Hippocampal formation (tissue), 2 donors: Measurements from ENCODE around the gene CDH13.

Source experiments
- DNase-seq, 2 donors: peaks; one replicate each; lab custom pipeline; 2025; lab: John Stamatoyannopoulos, UW

Gene CDH13

DNA sequence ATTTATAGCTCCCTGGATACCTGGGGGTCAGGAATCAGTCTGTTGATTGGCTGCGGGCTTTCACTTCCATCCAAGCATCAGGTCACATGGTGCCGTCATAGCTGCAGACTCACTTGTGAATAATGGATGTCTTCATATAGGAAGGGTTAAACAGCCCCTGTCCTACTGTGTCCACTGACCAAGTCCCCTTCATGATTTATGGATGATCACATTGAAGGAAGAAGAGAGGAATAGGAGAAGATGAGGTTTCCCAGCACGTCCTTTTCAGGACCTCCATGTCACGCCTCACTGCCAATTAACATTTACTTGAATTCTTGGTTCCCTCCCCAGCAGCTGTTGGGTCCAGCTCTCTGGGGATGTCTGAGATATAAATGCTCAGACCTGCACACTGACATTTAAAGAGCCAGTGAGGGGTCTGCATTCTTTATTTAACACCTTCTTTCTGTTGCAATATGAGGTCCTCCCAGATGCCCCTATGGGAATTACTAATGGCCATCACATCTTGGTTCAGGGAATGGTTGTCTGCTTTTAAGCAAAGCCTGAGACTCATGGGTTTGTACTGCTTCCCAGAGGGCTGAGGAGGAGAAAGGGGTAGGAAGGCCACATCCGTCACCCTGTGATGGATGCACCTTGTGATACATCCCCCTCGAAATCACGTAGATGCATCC is 950.4 kb downstream of the CDH13 start:
- no peak for DNase-seq

DNA sequence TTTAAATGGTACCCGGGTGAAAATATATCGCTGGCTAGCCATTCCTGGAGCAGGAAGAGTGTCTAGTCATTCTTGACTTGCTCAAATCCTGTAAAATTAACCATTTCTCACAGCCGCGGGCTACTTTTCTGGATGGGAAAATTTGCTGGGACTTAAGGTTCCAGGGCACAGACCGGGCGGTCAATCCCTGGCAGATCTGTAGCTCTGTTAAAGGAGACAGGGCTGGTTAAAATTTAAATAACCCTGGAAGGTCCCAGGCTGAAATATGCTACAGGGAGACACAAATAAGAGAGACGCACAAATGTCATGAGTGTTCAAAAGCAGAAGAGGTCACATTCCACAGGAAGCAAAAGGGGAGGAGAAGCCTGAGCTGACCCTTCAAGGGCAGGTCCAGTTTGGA is 951.4 kb downstream of the CDH13 start:
- no peak for DNase-seq

DNA sequence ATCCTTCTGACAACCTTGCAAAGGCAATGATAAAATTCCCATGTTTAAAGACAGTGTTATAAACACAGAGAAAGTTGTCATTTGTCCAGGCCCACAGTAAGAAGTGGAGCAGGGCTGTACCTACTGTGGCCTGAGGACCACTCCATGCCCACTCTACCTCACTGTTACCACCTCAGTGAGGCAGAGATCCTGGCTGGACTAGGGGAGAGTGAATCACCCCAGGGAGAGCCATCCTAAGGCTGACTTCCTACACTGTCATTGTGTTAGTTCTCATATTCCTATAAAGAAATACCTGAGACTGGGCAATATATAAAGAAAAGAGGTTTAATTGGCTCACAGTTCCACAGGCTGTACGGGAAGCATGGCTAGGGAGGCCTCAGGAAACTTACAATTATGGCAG is 952.3 kb downstream of the CDH13 start:
- no peak for DNase-seq

DNA sequence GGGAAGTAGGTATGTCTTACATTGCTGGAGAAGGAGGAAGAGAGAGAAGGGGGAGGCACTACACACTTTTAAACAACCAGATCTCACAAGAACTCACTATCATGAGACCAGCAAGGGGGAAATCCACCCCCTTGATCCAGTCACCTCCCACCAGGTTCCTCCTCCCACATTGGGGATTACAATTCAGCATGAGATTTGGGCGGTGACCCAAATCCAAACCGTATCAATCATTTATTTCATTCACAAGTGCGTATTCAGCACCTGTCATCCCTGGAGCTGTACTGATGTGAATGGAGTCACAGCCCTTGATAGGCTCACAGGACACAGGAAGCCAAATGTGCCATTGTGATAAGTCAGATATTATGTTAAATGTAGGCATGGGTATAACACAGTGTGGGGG is 952.7 kb downstream of the CDH13 start:
- DNase-seq, result no peak

DNA sequence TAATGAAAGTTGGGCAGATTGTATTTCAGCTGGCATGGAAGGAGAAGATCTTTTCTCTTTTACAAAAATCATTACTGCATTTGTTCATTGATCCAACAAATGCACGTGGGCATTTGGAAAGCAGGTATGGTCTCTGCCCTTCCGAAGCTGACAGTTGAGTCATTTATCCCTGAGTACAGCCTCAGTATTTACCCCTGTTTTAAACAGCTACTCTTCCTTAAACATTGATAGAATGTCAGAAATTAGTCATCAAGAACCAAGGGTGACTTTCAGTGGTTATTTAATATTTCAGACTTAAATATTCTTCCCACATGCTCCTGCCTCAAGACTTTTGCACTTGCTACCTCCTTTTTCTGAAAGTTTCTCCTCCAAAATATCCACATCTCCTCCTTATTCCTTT is 954.3 kb downstream of the CDH13 start:
- DNase-seq, result no peak

DNA sequence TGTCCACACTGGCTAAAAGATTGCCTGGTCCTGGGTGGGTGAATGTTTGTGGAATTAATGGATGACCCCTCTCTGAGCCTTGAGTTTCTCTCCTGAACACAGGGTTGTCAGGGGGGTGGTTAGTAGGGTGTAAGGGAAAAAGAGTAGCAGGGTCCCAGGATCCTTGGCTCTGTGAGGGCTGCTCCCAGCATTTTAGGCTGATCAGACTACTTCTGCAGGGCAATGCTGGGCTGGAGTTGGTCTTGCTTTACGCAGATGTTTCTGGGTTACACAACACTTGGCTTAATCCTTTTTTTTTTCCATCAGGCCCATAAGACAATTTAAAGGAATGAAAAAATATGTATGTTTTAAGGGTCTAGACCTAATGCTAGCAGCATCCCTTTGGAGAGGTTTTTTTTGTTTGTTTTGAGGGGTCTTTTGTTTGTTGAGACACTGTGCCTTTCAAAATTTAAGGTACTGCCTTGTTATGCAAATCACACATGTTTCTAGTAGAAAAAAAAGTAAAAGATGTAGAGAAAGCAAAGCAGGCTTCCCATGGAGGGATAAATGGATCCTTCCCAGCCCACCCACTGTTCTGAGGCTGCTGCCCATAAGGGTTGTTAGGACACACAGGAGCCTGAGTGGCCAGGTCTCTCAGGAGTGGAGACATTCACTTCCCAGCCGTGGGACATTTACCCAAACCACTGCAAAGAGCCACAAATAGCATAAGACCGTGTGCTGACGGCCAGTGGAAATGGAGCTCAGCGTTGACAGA is 955.4 kb downstream of the CDH13 start:
- DNase-seq, result no peak

DNA sequence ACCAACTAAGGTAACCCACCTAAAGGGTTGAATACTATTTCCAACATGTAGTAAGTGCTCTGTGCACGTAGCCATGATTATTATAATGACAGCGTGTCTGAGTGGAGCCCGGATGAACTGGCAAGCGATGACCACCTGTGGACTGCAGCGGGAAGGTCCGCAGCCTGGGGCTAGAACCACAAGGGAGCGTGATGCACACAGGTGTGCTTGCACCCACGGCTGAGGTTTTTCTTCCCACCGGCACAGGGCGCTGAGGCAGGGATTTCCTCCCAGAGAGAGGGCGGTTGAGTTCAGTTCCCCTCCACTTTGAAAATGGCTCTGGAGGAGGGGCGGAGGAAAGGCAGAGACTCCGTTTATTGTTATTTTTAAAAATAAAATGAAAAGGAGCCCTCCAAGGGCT is 959.3 kb downstream of the CDH13 start:
- DNase-seq, result no peak

DNA sequence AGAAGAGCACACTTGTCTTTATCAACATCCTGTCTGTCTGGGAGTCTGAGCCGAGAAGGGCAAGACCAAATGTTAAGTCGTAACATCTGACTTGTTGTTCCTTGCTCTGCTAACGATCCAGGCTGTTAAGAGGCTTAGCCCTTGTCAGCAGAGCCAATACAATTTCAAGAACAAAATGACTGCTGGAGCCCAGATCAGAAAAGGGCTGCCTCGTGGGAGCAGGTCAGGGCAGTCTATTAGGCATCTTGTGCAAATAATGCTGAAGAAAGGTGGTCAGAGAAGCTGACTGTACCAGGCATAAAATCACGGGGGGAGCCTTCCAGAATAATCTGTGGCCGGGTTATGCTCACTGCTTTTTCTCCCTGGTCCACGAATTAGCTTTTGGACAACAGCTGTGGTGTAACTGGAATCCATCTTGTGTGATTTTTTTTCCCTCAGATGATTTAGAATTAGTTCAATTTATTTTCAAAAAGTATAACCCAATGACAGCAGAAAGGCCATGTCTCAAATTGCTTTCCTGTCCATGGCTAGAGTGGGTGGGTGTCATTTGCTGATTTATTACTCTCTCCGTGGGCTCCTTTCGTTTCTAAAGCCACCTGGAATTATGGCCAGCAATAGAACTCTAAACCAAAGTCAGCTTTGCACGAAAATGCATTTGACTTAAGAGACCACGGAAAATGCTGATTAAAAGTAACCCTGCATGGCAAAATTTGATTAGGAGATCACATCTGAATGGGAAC is 959.9 kb downstream of the CDH13 start:
- DNase-seq, result no peak

DNA sequence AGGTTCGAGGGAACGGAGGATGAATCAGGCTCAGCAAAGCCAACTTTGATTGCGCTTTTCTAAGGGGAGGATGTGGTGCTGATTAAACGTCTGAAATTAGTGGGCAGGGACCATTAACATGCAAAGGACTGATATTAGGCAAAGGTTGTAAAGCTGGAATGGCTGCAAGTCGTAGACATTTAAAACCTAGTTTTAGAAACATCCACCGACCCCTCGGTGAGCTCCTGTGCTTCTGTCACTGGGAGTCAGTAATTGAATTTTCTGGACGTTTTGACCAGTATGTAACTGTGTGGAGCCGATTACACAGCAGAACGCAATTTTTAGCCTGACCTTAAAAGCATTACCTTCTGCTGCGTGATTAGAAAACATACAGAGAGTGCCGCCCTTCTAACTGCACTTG is 960.4 kb downstream of the CDH13 start:
- DNase-seq, result no peak

DNA sequence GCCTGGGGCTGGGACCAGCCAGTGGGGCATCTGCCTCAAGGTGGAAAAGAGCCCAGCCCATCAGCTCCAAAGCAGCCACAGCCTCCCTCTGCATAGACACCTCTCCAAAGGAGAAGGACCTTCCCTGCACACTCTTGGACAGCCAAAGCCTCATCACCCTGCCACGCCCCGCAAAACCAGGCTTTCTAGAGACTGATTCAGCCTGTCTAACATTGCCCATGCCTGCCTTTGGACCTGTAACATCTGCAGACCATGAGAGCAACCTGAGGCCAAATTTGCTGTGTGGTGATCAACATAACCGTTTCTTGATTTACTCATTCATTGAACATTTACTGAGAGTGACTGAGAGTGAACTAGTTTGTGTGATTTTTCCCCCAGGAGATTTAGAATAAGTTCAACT is 961.3 kb downstream of the CDH13 start:
- no peak for DNase-seq

DNA sequence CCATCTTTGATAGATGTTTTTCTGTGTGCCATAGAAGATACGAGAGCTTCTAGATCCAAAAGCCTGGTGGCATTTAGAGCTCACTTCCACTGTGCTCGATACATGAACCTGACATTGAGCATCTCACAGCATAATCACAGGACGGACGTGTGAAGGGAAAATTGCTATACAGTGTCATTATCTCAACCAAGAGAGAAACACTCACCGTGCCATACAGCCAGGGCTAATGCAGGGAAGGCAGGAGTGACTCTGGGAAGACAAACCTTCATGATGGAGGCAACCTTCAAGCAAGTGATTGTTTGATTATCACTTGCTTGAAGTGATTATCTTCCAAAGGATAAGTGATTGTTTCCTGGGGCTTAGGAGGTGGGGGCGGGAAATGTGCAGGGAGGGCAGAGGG is 962.8 kb downstream of the CDH13 start:
- DNase-seq, result no peak

DNA sequence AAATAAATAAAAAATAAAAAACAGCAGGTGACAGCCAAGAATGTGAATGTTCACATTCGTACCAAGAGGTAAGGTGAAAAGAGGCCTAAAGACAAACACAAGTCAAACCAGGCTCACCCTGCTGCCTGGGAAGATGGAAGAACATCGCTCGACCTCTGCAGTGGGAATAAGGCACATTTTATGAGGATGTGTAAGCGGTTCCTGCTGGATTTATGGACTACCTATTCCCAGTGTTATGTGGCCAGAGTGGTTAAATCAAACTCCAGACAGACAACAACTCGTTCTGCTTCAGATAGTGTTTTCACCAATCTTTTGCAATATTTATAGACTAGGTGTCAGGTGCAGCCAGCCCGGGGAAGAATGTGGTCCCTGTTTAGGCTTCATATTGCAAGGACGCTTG is 966.0 kb downstream of the CDH13 start:
- DNase-seq, result no peak

DNA sequence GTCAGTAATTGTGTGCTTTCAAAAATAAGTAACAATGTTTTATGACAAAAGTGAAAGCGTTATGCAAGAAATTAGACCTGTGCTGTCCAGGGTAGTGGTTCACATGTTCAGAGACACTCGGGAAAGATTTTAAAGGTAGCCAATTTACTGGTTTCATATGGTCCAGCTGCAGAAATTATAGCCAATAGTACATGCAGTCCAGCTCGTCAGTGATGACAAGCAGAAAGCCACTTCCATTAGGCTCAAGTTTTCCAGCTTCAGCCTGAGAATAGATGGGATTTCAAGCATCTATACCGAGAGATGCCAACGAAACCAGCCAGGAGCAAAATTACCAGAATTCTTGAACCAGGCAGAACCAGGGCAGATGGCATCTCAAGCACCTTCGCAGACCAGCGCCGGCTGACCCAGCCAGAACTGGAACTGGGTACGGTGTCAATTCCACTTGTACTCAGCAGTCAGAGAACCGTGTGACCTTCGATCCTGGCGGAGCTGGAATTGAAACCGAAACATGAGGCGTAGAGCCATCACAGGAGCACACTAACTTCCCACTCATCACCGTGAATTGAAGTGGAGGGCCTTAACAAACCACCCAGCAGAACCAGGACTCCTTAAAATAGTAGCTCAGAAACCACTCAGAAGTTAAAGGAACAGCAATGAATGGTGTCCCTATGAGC is 973.2 kb downstream of the CDH13 start:
- DNase-seq, result no peak

DNA sequence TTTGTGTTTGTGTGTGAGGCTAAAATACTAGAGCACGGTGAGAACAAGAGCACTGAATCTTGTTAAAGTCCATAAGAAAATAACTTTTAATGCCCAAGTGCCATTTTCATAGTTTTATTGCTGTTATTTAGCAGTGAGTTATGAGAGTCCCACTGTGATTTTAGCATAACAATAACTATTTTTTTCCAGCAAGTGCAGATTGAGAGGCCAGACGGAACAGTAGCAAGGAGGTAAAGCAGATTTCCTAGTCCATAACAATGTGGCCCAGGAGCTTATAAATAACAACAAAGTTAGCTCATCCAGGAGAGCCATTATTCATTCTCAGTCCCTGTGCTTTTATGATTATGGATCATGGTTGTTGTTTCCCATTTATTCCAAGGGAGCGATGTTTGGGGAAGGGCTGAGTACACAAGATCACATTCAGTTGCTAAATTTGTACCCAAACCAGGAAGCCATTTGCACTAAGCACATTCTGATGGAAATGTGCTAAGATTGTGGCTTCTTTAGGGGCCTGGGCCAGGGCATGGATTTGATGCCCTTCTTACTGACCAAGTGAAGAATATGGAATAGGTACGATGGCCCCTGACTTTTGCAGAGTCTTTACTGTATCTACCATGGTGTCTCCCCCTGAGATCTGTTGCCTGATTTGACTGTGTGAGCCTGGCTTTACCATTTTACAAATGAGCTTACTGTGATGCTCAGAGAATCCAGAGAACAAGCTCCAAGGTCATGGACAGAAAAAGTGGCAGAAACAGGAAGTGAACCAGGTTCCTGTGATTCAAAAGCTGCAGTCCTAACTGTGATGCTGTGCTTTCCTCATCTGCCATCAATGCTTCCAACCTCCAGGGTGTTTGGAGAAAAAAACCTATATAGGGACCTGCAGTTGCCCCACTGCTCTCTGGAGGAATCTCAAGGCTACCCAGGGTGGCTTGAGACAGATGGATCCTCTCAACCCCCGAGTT is 976.3 kb downstream of the CDH13 start:
- DNase-seq, result no peak

DNA sequence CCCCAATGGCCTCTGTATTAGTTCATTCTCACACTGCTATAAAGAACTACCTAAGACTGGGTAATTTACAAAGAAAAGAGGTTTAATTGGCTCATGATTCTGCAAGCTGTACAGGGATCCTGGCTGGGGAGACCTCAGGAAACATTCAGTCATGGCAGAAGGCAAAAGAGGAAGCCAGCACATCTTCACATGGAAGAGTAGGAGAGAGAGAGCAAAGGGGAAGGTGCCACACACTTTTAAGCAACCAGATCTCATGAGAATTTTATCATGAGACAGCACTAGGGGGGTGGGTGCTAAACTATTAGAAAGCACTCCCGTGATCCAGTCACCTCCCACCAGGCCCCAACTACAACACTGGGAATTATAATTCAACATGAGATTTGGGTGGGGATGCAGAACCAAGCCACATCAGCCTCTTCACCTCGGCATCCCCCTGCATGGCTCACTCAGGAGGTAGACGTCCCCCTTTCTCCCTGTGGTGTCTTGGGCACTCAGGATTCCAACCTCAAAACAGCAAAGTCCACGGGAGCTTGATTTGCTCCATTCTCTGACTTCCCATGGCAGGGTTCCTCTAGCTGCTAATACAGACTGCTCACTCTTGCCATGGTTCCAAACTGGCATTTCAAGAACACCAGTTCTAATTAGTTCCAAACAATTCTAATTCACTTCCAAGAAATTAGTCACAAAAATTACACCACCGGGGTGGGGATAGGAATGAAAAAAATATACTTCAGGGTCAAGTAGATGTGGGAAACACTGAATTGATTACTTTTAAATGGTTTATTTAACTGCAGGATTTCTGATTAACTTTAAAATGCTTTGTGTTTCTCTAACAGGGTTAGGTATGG is 977.2 kb downstream of the CDH13 start:
- no peak for DNase-seq

DNA sequence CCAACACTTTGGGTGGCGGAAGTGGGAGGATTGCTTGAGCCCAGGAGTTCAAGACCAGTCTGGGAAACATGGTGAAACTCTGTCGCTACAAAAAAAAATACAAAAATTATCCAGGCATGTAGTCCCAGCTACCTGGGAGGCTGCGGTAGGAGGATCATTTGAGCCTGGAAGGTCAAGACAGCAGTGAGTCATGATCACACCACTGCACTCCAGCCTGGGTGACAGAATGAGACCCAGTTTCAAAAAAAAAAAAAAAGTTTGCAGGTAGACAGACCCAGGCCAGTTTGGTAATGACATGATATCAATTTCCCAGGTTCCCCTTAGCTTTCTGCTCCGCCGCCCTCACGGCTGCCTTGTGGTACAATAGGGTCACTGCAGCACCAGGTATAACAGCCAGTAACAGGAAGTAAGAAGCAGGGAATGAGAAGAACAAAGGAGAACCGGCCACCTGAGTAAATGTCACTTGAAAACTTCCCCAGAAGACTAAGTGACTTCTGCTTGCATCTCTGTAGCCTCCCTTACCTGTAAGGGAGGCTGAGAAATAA is 979.8 kb downstream of the CDH13 start:
- DNase-seq, result no peak

DNA sequence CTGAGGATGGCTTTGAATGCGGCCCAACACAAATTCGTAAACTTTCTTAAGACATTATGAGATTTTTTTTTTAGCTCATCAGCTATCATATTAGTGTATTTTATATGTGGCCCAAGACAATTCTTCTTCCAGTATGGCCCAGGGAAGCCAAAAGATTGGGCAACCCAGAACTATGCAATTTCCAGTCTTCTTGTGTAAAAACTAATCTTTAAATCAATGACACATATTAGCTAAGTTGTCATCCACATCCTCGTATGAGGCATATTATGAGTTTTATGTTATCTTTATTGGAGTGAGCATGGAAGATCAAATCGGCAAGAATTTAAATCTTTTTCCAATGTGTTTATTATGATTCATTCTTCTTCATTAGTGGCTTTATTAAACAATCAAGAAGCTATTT is 982.4 kb downstream of the CDH13 start:
- DNase-seq, result no peak

DNA sequence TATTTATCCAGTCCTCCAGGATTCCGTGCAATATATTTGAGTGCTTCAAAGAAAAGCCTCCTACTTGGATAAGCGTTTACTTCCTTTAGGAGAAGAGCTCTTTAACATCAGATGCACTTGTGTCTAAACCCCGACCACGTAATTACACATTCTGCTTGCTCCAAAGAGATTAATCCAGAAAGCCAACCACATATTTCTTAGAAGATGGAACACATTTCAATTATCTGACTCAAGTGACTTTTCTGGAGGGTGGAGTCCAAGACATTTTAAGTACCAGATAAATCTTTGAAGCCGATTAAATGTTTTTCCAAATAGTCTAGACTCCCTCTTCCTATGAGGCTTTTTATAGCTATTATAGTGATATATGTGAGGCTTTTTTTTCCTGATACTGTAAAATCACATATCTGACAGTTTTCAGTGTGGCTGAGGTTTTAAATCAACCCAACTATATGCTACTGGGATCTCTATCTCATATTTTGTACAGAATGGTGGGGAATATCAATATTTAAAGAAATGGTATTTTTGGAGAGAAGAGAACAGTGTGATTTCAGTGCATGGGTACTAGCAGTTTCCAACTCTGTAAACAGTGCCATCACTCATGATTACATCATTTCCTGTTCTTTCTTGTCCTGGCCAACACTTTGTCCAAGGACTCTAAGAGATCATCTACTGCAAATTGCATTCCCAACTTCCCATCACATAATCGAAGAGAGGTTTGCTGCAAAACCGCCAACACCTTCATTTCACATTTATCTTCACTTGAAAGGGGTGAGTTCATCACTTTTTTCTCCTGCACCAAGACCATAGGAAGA is 988.6 kb downstream of the CDH13 start:
- DNase-seq, result no peak

DNA sequence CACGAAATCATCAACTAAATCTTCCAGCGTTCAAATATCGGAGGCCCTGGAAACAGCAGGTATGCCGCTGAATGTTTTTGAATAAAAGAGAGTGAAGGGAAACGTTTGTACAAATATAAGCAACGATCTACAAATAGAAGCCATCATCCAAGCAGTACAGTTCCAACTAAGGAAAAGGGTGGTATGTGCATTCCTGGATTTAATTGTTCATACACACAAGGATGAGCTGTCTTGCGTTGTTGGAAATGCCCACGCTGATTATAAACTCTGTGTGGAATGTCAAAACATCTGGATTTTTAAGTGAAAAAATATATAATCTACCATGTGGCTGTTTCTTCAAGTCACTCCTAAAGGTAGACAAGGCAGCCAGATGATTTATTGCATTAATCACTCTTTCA is 989.2 kb downstream of the CDH13 start:
- no peak for DNase-seq
